ENCODE measurements around the gene PLK5.
A peak's percentile ranks its signal among the peaks of the same experiment; 100 is the strongest.
"Not testable (repeated sequence)": the region's sequence is repeated elsewhere in the genome, so short reads cannot be mapped to it uniquely, and the experiment has no call there.

PLK5 gene, protein sequence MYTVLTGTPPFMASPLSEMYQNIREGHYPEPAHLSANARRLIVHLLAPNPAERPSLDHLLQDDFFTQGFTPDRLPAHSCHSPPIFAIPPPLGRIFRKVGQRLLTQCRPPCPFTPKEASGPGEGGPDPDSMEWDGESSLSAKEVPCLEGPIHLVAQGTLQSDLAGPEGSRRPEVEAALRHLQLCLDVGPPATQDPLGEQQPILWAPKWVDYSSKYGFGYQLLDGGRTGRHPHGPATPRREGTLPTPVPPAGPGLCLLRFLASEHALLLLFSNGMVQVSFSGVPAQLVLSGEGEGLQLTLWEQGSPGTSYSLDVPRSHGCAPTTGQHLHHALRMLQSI

DNA sequence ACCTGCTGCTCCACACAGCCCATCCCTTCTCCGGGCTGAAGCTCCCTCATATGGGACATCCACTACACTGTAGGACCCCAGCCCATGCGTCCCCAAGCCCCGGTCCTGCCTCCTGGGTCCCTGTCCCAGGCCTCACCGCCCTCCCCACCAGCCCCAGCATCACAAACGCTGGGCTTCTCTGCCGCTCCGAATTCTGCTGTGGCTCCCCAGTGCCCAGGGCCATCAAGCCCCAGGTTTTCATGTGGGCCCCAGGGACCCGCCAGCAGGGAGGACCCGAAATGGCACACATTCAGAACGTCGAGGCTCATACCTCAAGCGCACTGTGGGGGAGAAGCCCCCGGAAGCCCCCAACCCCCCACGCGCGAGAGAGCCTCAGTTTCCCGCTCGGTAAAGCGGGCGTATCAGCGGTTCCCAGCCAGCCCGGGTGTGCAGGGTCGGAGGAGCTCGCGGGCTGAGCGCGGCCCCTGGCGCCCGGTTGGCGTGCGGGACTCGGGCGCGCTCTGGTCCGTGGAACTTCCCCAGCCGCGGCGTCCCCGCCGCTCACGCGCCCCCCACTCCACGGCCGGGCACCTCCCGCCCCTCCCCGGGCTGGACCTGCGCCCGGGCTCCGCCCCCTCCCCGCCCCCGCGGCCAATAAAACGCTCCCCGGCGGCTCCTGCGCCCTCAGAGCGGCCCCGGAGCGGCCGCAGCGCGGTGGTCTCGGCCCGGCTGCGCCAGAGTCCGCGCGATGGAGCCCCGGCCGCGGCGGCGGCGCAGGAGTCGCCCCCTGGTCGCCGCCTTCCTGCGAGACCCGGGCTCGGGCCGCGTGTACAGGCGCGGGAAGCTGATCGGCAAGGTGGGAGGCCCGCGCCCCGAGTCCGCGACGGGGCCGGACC, at the start of gene PLK5:
Gene PLK5 (plus strand): TSS at position 666 of the 875 bp plus-strand sequence. CDS start 2,920 bp downstream, outside the sequence.
- DNase-seq = no peak

DNA sequence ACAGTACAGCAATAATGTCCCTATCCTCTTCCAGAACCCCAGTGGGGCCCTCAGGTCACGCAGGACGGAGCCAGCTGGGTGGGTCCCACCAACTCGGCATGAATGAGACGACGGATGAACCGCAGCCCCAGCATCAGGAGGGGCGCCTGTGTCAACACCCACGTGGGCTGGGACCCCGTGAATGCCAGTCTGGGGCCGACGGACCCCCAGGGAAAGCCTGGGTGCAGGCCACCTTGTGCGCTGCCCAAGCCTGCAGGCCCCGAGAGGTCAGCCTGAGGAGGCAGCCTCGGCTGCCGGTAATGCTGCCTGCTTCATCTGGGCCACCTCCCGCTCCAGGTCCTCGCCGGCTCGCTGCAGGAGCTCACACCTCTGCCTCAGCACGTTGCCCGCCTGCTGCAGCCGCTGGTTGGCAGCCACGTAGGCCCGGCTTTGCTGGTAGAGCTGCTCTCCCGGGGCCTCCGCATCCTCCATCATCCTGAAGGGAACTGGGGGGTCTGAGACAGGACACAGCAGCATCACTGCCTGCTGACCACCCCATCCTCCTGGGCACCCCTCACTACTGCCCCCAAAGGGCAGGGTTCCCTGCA, 49.0 kb upstream of the PLK5 start:
- DNase-seq = no peak

DNA sequence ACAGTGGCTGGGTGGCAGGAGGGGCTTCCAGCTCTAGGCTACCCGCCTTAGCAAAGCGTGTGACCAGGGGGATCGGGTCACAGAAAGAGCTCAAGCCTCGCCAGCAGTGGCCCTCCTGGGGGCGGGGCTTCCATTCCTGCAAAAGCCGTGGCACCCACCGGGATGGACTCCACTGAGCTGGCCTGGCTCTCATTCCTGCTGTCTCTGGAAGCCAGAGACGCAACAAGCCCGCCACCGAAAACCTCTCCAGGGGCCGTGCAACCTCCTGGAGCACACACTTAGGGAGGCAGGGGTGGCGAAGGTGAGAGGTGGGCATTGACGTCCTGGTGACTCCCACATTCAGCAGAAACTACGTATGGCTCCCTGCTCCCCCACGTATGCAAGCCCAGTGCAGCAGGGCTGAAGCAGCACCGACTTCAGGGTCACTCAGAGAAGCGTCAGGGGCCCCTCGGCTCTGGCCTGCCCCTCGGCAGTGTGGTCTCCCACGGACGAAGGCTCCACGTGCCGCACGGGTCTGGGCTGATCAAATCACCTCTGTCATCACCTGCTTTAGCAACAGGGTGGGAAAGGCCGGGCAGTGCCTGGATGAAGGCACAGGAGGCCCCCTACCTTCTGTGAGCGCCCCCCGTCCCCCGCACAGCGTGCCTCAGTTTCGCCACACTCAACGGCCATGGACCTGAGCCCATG, 48.0 kb upstream of the PLK5 start:
- DNase-seq = no peak

DNA sequence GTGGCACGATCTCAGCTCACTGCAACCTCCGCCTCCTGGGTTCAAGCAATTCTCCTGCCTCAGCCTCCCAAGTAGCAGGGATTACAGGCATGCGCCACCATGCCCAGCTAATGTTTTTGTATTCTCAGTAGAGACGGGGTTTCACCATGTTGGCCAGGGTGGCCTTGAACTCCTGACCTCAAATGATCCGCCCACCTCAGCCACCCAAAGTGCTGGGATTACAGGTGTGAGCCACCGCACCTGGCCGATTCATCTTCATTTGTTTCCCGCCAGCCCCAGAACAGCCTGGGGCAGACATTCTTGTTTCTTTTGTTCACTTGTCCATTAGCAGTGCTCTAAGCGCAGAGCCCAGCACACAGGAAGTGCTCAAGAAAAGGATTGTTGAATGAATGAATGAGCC, 46.8 kb upstream of the PLK5 start:
- not testable (repeated sequence) for DNase-seq

DNA sequence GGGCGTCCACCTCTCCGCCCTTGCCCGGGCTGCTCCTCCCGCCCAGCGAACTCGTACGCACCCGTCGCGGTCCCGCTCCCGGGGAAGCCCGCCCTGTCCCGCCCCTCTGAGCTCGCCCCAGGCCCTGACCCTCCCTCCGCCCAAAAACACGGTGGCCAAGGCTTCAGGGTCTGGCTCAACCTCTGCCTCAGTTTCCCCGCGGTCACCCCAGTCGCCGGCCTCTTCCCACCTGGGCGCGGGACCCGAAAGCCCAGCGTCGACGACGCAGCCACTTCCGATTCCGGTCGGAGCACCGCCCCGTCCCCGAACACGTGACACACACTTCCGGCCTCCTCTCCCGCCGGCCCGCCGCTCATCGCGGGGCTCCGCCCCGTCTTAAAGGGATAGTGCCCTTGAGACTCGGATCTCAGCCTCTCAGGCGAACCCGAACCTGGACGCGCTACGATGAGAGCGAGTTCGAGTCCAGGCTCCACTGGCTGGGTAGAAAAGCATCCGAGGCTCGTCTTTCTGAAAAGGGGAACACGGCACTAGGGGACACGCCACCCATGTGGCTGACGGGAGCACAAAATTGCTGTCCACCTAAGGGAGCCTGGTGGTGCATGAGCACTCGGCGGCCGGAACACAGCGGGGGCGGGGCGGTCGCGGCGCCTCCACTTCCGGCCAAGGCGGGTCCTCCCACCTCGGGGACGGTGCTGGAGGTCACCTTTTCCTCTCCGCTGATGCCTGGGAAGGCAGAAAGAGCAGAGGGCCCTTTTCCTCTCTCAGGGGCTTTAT, 44.8 kb upstream of the PLK5 start, which contains the start of gene C19orf25:
Gene C19orf25 (minus strand): TSS at position 282 of the 774 bp plus-strand sequence. CDS start 312 bp downstream, outside the sequence.
- peak; percentile 97 for DNase-seq

DNA sequence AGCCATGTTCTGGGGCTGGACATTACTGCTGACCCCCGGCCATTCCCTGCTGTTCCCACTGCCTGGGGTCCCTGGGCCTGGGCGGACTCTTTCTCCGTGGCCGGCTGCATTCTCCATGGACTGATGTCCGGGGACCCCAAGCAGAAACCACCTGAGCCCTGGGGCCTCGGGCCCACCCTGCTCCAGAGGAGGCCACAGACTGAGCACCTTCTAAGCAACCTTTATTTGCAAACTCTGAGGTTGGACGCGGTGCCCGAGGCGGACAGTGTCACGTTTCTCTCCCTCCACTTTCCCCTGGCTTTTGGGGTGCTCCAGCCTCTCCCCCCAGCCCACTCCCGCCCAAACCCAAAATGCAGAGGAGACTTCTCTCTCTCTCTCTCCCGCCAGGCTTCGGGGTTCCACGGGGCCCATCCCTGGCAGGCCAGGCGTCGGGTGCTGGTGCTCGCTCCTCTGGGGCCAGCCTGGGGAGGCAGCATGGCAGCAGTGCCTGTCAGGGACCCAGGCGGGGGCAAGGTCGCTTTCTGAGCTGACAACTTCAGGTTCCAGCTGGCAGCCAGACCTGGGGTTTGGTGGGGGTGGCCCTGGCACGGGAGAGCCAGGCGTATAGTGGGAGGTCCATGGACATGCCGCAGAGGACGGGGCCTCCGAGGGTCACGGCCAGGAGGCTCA, 42.5 kb upstream of the PLK5 start:
- DNase-seq = no peak

DNA sequence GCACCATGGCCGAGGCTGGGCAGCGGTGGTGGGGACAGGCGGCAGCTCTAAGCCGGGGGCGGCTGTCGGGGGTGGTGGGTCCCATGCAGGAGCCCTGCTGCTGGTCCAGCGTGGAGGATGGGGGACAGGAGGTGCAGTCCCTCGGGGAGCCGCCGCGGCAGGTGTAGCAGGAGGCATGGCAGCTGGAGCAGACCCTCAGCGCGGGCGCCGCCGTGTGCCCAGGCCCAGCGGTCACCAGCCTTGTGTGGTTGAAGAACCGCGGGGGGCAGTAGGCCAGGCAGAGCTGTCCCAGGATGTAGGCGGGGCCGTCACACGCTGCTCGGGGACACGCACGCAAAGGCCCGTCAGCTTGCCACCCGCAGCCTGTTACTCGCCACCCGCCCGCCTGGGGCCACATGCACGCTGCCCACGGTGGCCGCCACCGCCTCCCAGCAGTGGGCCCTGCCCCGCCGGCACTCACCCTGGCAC, 42.0 kb upstream of the PLK5 start:
- DNase-seq = no peak

DNA sequence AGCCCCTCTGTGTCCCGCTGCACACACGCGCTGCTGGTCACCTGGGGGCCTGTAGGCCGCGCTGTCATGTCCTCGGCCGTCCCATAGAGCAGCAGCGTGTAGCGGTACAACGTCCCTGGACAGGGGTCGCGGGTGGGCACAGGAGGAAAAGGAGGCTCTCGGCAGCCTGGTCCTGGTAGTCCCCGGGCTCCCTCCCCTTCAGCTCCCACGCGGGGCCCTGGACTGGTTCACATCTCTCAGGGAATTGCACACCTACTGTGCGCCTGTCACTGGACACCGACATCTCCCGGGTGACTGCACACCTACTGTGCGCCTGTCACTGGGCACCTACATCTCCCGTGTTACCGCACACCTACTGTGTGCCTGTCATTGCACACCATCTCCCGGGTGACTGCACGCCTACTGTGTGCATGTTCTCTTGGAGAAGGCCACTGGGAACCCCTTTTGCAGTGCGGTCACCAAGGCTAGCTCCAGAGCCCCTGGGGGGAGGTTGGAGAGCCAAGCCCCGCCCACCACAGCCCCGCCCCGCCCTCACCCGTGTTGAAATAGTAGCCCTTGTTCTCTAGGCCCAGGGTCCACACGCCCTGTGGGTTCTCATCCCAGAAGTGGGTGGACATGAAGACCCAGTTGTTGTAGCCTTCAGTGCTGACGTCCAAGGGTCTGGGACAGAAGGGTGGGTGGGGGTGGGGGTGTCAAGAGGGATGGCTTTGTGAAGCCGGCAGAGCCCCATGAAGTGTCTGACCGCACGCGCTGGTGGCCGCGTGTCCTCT, 41.3 kb upstream of the PLK5 start:
- DNase-seq = no peak

DNA sequence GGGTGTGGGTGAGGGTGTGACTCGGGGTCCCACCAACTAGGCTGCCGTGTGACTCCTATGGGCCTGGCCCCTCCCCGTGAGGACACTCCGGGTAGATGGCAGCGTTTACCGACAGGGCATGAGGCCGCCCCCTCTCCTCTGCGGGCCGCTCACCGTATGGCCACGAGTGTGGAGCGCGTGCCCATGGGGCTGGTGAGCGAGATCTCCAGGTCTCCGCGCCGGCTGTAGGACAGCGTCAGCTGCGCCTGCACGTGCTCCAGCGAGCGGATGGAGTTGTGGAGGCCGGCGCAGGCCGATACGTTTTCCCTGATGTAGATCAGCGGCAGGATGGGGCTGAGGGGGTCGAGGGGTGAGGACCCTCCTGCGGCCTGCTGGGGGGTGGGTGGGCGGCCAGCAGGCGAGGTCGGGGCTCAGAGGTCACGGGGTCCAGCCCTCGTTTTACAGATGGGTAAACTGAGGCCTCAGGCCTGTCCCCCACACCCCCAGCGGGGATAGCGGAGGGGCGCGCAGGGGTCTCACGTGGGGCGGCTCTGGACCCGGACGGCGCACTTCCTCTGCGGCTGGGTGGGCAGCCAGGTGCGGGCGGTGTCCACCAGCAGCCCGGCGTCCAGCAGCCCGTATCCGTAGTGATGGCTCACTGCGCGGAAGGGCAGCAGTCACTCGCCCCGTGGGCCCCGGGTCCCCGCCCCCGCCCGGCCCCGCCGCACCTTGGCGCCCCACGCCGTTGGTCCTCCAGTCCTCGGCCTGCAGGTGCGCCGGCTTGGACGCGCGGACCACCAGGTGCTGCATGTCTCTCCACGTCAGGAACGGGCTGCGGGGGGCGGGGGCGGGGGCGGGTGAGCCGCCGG, 40.5 kb upstream of the PLK5 start:
- DNase-seq = no peak

DNA sequence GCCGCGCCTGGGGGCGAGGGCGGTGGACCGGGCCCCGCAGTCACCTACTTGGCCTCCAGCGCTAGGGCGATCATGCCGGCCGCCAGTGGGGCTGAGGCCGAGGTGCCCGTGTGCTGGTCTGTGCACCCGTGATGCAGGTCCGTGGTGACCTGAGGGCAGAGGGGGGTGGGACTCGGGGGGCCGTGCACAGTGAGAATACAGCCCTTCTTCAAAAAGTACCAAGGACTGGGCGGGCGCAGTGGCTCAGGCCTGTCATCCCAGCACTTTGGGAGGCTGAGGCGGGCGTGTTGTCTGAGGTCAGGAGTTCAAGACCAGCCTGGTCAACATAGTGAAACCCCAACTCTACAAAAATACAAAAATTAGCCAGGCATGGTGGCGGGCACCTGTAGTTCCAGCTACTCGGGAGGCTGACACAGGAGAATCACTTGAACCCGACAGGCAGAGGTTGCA, 39.9 kb upstream of the PLK5 start:
- DNase-seq = no peak

DNA sequence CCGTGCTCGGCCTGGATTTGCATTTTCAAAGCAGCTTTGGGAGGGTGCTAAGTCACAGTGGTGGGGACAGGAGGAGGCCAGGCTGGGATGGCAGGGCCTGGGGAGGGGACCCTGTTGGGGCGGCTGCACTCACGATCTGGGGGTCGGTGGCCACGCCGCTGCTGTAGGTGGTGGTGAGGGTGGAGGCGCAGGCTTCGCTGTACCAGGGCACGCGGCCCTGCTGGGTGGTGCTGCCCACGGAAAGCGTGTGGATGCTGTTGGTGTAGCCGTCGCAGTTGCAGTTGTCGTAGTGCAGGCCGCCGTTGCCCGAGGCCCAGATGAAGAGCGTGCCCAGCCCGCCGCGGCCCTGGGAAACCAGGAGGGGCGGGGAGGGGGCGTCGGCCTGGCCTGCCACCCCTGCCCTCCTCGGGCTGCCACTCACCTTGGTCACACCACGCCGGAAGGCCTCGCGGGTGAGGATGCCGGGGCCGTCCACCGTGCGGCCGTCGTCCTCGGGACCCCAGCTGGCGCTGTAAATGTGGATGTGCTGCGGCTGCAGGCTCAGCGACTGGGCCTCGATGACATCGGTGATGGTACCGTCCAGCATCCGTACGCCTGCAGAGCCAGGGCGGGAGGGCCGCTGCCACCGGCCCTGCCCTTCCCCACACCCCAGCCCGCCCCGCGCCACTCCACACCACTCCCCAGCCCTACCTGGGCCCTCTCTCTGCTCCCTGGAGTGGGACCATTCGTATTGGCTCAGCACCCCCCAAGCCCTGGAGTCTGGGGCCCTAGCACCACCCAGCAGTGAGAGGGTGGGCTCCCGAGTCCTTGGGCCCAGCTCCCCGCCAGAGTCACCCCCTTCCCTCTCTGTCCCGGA, 36.9 kb upstream of the PLK5 start:
- DNase-seq = no peak

DNA sequence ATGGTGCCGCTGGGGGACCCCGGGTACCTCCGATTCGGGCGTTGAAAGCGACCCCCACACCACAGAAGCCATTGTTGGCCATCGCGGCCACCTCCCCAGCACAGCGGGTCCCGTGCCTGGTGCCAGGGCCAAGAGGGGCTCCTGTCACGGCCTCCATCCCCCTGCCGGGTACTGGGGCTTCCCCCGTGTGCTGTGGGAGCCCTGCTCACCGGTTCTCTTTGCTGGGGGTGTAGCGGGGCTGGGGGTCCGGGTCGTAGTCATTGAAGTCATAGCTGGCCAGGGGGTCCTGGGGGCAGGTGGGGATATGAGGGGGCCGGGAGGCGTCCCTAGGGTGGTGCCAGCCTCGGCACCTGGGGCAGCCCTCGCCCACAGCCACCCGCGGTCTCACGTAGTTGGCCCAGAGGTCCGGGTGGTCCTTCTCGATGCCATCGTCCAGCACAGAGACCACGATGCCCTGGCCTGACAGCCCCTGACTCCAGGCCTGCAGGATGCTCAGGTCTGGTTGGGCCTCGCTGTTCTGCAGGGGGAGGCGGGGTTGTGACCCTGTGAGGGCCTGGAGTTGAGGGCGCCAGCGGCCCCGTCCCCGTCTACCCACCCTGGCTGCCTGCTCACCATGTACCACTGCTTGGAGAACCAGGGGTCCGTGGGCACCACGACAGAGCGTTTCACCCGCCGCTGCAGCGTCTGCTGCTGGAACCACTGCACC, 36.1 kb upstream of the PLK5 start:
- no peak for DNase-seq

DNA sequence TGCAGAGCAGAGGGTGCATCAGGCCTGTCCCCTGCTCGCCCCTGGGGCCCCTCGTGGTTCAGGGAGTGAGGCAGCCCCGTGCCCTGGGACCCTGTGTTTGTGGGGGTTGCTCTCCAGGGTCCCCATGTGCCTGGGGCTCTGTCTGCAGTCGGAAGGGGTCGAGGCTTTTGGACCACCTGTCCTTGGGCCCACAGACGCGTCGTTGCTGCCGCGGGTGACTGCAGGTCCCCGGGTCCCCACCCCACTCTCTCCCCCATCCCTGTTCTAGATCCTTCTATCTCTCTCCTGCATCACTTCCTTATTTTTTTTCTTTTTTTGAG, 35.6 kb upstream of the PLK5 start:
- DNase-seq = no peak

DNA sequence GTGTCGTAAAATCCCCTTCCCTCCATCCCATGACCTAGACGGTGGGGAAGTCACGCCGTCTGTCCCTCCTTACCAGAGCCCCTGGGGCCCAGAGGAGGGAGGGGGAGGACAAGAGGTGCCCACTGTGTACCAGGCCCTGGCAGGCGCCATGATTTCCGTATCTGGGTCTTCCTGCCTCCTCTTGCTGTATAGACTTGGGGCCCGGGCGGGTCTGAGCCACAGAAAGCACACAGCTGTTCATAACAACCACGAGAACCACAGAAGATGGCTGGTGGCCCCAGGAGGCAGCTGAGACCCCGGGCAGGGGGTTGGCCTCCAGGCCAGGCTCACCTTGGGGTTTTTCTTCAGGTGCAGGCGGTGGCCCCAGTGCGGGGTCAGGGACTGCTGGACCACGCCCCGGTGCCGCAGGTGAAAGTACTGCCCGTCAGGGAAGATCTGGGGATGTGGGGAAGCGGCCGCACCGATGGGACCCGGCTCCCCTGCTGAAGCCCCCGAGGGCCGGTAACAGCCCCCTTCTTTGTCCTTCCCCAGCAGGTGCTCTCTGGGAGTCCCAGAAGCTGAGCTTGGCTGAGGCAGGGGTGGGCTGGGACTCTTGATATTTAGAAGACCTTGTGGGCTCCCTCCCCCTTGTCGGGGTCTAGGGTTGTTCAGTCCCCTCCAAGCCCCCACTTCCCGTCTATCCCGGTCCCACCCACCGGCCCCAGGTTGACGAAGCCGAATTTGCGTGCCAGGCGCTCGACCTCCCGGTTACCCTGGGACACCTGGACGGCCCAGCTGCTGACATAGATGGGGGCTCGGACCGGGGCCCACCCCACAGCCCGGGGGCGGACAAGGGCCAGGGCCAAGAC, 34.2 kb upstream of the PLK5 start:
- no peak for DNase-seq

DNA sequence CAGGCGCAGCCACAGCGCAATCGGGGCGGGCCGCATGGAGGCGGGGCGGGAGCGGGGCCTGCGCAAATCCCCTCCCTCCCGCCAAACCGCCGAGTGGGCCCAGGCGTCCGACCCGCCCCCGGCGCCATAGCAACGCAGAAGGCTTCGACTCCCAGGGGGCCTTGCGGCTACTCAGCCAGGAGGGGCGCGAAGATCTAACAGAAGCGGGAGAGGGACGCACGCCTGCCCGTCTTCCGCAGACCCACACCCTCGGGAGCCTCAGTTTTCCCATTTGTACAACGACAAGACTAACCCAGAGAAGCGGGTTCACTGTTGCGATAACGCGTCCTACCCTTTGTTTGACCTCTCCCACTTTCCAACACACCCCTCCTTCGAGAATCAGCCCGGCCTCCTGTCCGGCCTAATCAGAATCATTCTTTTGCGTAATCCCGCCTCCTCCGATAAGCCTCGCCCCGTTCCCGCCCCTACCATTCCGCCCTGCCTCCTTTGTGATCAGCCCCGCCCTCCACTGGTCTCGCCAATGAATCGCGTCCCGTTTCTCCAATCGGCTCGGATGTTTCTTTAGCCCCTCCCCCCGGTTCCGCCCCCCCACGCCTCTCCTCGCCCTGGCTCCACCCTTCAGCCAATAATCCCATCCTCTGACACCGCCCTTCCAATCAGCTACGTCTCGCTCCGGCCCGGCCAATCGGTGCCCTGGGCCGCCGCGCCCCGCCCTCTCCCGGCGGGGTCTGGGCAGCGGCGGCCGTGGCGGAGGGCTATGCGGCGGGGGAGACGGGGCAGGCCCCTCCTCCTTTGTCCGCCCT, 33.4 kb upstream of the PLK5 start, which contains the start of gene PCSK4:
Gene PCSK4 (minus strand): TSS at position 40 of the 803 bp plus-strand sequence. CDS start 4 bp downstream, at position 36.
- DNase-seq = peak; percentile 99
